Ishikawa (cell line): Measurements from ENCODE around the gene ANKRD55.

Experiments
- EGR1 ChIP-seq: IDR thresholded peaks from 2 replicates; pipeline ENCODE4 v1.6.1; 2012
- EP300 ChIP-seq: IDR thresholded peaks from 2 replicates; pipeline ENCODE4 v1.6.1; 2012; ENCODE audit warnings: borderline replicate concordance
- FOXM1 ChIP-seq: IDR thresholded peaks from 2 replicates; pipeline ENCODE4 v1.6.1; 2012; ENCODE audit warnings: low read depth, borderline replicate concordance
- RAD21 ChIP-seq: IDR thresholded peaks from 2 replicates; pipeline ENCODE4 v1.6.1; 2012; ENCODE audit warnings: low read depth
- TAF1 ChIP-seq: IDR thresholded peaks from 2 replicates; pipeline ENCODE4 v1.6.1; 2012; ENCODE audit warnings: low read depth, mild to moderate bottlenecking
- TF ChIP-seq, protein P1 (sequence below): IDR thresholded peaks from 2 replicates; pipeline ENCODE4 v1.6.1; 2012; ENCODE audit warnings: low read depth, mild to moderate bottlenecking

DNA sequence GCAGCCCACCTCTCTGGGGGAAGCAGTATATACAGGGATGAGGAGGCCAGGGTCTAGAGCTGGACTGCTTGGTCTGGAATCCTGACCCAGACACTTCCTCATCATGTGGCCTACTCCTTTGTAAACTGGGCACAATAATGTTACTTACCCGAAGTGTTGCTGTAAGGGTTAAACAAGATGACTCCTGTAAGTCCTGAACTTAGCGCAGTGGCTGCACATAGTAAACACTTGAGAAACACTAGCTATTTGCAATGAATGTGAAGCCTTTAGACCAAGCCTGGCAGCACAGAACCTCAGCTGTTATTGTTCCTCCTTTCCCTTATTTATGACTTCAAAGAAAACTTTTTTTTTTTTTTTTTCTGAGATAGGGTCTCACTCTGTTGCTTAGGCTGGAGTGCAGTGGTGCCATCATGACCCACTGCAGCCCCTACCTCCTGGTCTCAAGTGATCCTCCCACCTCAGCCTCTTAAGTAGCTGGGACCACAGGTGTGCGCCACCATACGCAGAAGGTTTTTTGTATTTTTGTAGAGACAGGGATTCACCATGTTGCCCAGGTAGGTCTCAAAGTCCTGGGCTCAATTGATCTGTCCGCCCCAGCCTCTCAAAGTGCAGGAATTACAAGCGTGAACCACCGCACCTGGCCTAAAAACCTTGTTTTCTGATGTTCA is 142.2 kb downstream of the ANKRD55 start:
- TF ChIP-seq EGR1 (no peak), RAD21 (no peak), EP300 (no peak), FOXM1 (no peak), TAF1 (no peak)
- TF ChIP-seq, protein P1, sequence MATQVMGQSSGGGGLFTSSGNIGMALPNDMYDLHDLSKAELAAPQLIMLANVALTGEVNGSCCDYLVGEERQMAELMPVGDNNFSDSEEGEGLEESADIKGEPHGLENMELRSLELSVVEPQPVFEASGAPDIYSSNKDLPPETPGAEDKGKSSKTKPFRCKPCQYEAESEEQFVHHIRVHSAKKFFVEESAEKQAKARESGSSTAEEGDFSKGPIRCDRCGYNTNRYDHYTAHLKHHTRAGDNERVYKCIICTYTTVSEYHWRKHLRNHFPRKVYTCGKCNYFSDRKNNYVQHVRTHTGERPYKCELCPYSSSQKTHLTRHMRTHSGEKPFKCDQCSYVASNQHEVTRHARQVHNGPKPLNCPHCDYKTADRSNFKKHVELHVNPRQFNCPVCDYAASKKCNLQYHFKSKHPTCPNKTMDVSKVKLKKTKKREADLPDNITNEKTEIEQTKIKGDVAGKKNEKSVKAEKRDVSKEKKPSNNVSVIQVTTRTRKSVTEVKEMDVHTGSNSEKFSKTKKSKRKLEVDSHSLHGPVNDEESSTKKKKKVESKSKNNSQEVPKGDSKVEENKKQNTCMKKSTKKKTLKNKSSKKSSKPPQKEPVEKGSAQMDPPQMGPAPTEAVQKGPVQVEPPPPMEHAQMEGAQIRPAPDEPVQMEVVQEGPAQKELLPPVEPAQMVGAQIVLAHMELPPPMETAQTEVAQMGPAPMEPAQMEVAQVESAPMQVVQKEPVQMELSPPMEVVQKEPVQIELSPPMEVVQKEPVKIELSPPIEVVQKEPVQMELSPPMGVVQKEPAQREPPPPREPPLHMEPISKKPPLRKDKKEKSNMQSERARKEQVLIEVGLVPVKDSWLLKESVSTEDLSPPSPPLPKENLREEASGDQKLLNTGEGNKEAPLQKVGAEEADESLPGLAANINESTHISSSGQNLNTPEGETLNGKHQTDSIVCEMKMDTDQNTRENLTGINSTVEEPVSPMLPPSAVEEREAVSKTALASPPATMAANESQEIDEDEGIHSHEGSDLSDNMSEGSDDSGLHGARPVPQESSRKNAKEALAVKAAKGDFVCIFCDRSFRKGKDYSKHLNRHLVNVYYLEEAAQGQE: no peak
